ENCODE measurements around the gene DNAJC6. TPM values are rescaled to one million over a fixed set of nuclear protein-coding genes. Genes with fewer than 3 reads are reported as not detected.
"Not testable (repeated sequence)": the region's sequence is repeated elsewhere in the genome, so short reads cannot be mapped to it uniquely, and the experiment has no call there.

The DNAJC6 gene
- total RNA-seq, 1 donor from 2014 or later = 6.5 TPM

DNA sequence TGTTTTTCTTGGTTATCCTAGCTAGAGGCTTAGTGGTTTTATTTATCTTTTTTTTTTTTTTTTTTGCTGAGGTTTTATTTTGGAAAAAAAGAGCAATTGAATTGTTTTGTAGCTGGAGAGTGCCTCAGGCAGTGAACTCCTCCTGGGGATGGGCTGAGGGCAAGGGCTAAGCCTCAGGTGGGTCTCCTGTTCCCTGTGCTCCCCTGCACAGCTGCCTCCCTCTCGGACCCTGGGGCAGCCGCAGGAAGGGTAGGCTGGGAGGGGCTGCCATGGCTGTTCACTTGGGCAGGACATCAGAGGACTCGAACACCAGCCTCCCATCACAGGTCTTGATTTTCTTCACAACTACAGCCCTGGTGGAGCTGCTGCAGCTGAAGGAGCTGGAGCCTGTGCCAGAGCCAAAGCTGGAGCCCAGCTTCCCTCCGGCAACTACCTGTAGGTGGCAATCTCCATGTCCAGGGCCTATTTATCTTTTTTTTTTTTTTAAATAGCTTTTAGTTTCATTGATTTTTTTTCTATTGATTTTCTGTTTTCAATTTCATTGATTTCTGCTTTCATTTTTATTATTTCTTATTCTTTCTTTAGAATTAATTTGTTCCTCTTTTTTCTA is 140.0 kb downstream of the DNAJC6 start:
- intact Hi-C loops (cut with DNase I) = no loop called here
- no peak for DNase-seq (ENCODE audit: low spot score)

DNA sequence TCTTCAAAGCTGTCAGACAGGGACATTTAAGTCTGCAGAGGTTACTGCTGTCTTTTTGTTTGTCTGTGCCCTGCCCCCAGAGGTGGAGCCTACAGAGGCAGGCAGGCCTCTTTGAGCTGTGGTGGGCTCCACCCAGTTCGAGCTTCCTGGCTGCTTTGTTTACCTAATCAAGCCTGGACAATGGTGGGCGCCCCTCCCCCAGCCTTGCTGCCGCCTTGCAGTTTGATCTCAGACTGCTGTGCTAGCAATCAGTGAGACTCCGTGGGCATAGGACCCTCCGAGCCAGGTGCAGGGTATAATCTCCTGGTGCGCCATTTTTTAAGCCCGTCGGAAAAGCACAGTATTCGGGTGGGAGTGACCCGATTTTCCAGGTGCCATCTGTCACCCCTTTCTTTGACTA is 146.3 kb downstream of the DNAJC6 start:
- DNase-seq (ENCODE audit: low spot score); intact Hi-C loops (cut with DNase I): not testable (repeated sequence)

DNA sequence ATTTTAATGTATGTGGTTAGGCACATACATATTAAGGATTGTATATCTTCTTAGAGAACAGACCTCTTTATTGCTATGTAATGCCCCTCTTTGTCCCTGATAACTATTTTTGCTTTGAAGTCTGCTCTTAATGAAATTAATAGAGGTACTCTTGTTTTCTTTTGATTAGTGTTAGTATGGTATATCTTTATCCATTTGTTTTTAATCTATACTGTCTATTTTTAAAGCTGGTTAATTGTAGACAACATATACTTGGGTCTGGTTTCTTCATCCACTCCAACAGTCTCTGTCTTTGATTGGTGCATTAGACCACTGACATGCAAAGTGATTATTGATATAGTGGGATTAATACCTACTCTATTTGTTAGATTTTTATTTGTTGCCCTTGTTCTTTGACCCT is 147.1 kb downstream of the DNAJC6 start:
- intact Hi-C loops (cut with DNase I) = no loop called here
- no peak for DNase-seq (ENCODE audit: low spot score)

DNA sequence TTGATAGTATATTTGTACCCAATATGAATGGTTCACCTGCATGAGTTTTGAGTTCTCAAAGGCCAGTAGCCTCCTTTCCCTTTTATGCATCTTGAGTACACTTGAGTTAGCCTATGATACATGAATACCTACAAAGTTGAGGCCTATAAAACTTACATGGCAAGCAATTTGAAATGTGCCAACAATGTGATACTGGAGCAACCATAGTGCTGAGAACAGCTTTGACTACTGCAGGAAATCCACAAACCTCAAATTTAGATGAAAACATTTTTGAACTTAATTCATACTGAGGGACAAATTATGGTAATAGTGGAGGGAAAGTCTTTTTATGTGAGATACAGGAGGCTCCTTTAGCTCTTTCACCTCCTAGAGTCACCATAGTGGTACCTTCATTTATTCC is 148.5 kb downstream of the DNAJC6 start:
- DNase-seq (ENCODE audit: low spot score) = no peak
- intact Hi-C loops (cut with DNase I) = no loop called here

DNA sequence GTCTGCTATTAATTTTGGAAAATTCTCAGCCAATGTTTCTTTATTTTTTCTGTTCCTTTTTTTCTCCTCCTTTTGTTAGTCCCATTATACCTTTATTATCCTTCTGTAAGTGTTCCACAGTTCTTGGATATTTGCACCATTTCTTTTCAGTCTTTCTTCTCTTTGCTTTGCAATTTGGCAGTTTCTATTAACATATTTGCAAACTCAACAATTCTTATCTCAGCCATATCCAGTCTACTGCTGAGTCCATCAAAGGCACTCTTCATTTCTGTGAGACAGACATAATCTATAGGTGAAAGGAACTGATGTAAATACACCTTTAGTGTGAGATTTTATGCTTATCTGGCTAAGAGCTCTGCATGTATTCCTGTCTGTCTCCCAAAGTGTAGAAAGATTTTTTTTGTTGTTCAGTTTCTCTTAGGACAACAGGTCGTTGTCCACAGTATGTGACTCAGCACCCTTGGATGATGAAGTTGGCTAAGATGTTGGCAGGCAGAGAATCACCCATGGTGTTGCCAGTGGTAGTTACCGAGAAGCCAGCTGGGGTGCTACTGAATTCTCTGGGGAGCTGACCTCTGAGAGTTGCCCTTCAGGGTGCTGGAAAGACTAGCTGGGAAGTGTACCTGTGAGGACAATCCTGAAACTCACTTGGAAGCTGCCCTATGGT is 149.5 kb downstream of the DNAJC6 start:
- DNase-seq (ENCODE audit: low spot score) = no peak
- intact Hi-C loops (cut with DNase I) = no loop called here

DNA sequence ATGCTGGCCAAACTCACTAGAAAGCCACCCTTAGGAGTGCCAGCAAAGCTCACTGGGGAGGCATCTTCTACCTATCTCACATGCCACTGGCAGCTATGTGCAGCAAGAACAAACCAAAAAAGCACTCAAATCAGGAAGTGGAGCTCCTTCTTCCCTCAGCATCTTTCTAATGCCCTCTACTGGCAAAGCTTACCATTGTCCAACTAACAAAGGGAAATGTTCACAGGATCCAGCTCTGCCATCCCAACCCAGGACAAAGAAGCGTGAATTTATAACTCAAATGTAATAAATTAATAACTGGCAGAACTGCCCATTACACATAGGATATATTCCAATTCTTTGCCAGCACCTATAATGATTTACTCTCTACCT is 150.0 kb downstream of the DNAJC6 start:
- DNase-seq (ENCODE audit: low spot score) = no peak
- intact Hi-C loops (cut with DNase I) = no loop called here

Other genes starting within 250 kb of the DNAJC6 start
- gene AK4, start 161.3 kb upstream of the DNAJC6 start, total RNA-seq = 163 TPM
- gene LEPR, start 111.1 kb downstream of the DNAJC6 start, total RNA-seq = 8.0 TPM
- gene LEPROT, start 111.1 kb downstream of the DNAJC6 start, total RNA-seq = 54.9 TPM